Brain microvascular endothelial cell (primary cell): Measurements from ENCODE around the gene DLGAP1.

Experiments
- DNase-seq: peaks from one replicate; pipeline ENCODE4 v3.0.0-alpha.2; 2020
- H3K27ac ChIP-seq: fragments of 250-450 bp; sonication (Bioruptor Pico); 2 replicates; pipeline ENCODE4 v1.5.1; 2020; ENCODE audit warnings: mild to moderate bottlenecking, moderate library complexity
- H3K27me3 ChIP-seq: fragments of 250-450 bp; sonication (Bioruptor Pico); replicated peaks from 2 replicates; pipeline ENCODE4 v1.5.1; 2020; ENCODE audit warnings: mild to moderate bottlenecking
- H3K36me3 ChIP-seq: fragments of 250-450 bp; sonication (Bioruptor Pico); replicated peaks from 2 replicates; pipeline ENCODE4 v1.5.1; 2020; ENCODE audit warnings: mild to moderate bottlenecking
- H3K4me3 ChIP-seq: 2 replicates; pipeline ENCODE4 v1.5.1; 2011; ENCODE audit warnings: low read depth, mild to moderate bottlenecking, control low read depth, low read length, moderate library complexity
- CTCF ChIP-seq: IDR thresholded peaks from 2 replicates; pipeline ENCODE4 v1.5.1; 2011; ENCODE audit warnings: low read depth, mild to moderate bottlenecking, moderate library complexity, low read length, control low read depth, inconsistent platforms; ENCODE audit errors: missing control alignments
- in situ Hi-C: cut with HindIII; loops from 2 replicates; pipeline ENCODE4 v1.10.0; 2017; ENCODE audit warnings: low sequenced_read_pairs, low pct_ligation_motif_present

Gene DLGAP1

GRCh38 chr18:3892152-3892551 lies 563.0 kb downstream of the DLGAP1 start:
- no peak overlapping the region for H3K4me3 ChIP-seq
- in situ Hi-C loops: no loop called here
- no peak for TF ChIP-seq CTCF

GRCh38 chr18:3891245-3891644 lies 563.9 kb downstream of the DLGAP1 start:
- no peak for TF ChIP-seq CTCF
- in situ Hi-C loops: no loop called here

More at GRCh38 chr18:3892152-3892551, 563.0 kb downstream of the DLGAP1 start:
- H3K36me3 ChIP-seq: no peaks in the 10 kb centered on the region
- no peak overlapping the region for H3K27ac ChIP-seq
- H3K27me3 ChIP-seq: no peaks in the 10 kb centered on the region
- DNase-seq: no peak

GRCh38 chr18:3889803-3890202 lies 565.3 kb downstream of the DLGAP1 start:
- H3K36me3 ChIP-seq: no peaks in the 10 kb centered on the region
- H3K27ac ChIP-seq: no peak overlapping the region

More at GRCh38 chr18:3891245-3891644, 563.9 kb downstream of the DLGAP1 start:
- Histone ChIP-seq H3K27ac (no peak overlapping the region), H3K27me3 (no peaks in the 10 kb centered on the region), H3K4me3 (no peak overlapping the region), H3K36me3 (no peaks in the 10 kb centered on the region)
- no peak for DNase-seq

DNA sequence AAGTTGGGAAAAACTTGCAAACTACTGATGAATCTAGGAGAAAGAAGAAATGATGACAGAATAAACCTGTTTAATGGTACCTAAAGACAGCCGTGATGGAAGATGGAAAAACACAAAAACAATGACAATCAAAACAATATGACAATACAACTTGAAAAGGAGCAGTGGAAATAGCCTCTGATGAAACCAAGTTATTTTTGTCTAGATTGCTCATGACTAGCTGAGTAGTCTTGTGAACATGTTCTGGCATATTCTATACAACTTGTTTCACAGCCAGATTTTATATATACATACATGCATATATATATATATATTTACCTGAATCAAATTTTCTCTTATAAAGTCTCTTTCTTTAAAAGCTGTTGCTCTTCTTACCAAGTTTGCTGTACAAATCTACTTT lies 566.0 kb downstream of the DLGAP1 start:
- in situ Hi-C loops: no loop called here
- TF ChIP-seq CTCF: no peak
- DNase-seq: no peak

More at GRCh38 chr18:3889803-3890202, 565.3 kb downstream of the DLGAP1 start:
- no peak for TF ChIP-seq CTCF
- H3K4me3 ChIP-seq: no peak overlapping the region
- no peaks in the 10 kb centered on the region for H3K27me3 ChIP-seq
- DNase-seq: peak; percentile 39
- in situ Hi-C loops: no loop called here

GRCh38 chr18:3886575-3887322 lies 568.4 kb downstream of the DLGAP1 start:
- Histone ChIP-seq H3K27ac (no peak overlapping the region), H3K27me3 (no peaks in the 10 kb centered on the region), H3K4me3 (no peak overlapping the region), H3K36me3 (no peaks in the 10 kb centered on the region)
- no peak for DNase-seq
- no peak for TF ChIP-seq CTCF
- in situ Hi-C loops: no loop called here

More for the DNA sequence above, 566.0 kb downstream of the DLGAP1 start:
- no peak overlapping the region for H3K4me3 ChIP-seq
- H3K27ac ChIP-seq: no peak overlapping the region
- H3K36me3 ChIP-seq: no peaks in the 10 kb centered on the region
- no peaks in the 10 kb centered on the region for H3K27me3 ChIP-seq

DNA sequence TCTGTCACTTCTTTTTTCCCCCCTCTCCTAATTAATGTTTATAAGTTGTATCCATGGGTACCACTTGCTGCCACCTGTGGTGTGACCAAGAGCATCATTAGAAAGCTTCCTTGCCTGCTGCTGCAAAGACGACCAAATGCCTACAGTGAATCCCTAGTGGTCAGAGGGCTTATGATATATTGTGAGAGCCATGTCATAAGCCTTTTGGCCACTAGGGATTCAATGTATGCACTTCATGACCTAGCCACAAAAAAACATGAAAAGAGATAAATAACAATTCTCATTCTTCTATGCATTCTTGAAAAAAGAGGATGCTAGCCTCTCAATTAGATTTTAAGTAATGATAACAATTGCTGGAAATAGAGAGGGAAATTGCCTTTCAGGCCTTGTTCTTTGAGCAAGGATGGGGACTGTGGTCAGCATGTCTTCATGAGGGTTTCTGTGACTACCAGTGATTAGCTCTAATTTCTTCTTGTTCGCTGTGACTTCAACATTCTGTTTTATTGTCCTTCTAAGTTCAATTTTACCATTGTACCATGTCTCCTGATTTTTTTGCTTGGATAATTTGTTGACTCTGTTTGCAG lies 569.8 kb downstream of the DLGAP1 start:
- Histone ChIP-seq H3K36me3 (no peaks in the 10 kb centered on the region), H3K27ac (no peak overlapping the region), H3K4me3 (no peak overlapping the region), H3K27me3 (no peaks in the 10 kb centered on the region)
- peak; percentile 59 for TF ChIP-seq CTCF
- in situ Hi-C loops: no loop called here
- peak; percentile 11 for DNase-seq
